Measurements from ENCODE around the gene RAD18.

DNA sequence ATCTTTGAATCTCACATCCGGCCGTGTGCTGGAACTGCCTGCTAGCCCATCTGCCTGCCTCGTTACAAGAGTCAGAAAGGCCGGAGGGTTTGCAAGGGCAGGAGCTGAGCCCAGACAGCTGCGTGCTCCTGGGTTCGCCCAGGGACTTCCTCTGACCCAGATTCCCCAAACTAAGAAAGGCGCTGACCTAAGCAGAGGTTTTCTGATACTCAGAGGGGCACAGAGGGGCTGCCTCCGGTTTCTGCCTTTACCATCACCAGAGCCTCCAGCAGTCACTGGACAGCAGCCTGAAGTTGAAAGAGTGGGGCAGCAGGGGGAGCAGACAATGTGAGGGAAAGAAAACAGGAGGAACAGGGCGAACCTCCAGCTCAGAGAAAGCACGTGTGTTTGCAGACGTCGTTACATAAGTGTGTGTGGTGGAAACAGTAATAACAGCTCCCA, 33.4 kb upstream of the RAD18 start:
- TF ChIP-seq EZH2 (IDR thresholded peaks at IDR 0.05; ENCODE audit: borderline replicate concordance, insufficient read depth, low read length, poor library complexity, severe bottlenecking) (no peak), MXI1 (conservative IDR thresholded peaks at IDR 0.05; ENCODE audit: poor library complexity, severe bottlenecking) (no peak), CTCF (IDR thresholded peaks at IDR 0.05; ENCODE audit: poor library complexity, severe bottlenecking) (no peak), EP300 (conservative IDR thresholded peaks at IDR 0.05; ENCODE audit: poor library complexity, severe bottlenecking) (no peak), POLR2AphosphoS5 (IDR thresholded peaks at IDR 0.05) (no peak), REST (IDR thresholded peaks at IDR 0.05; ENCODE audit: borderline replicate concordance) (no peak)
